ENCODE results near the gene COLEC11.

Gene COLEC11

GRCh38 chr2:3585261-3586109 is 9.4 kb upstream of the COLEC11 start:
- no peak for DNase-seq

- DNase-seq = no peak
These were observed 8.7 kb upstream of the COLEC11 start for GRCh38 chr2:3586220-3586619.

GRCh38 chr2:3587021-3587420 is 7.9 kb upstream of the COLEC11 start:
- DNase-seq = no peak

DNA sequence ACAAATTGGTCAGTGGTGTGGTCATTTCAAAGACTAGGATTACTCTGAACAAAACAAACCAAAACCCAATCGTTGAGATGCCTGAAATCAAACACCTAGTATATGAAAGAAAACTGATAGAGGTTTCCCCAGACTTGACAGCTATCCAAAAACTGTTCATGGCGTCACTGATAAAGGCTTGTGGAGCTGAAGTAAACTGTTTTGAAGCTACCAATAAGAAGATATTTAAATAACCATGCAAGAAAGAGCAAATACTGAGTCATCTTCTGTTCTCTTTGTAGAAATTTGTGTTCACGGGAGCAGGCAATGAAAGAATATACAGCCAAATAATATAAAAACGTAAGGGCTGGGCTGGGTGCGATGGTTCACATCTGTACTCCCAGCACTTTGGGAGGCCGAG is 7.5 kb upstream of the COLEC11 start:
- DNase-seq = no peak

DNA sequence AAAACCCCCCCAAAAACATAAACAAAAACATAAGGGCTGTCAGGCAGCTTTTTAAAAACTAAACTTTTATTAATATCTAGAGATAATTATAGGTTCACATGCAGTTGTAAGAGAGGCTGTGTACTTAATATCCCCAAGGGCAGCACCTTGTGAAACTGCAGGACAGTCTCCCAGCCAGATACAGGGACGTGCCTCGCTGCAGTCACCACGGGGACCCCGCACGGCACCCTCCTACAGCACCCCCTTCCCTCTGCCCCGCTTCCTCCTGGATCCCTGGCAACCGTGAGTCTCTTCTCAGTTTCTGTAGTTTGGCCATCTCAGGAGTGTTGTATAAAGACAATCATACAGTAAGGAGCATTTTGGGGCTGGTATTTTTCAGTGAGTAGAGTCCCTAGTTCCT is 6.8 kb upstream of the COLEC11 start:
- no peak for DNase-seq

GRCh38 chr2:3589086-3589485 is 5.8 kb upstream of the COLEC11 start:
- DNase-seq = no peak

- DNase-seq = no peak
These were observed 492 bp downstream of the COLEC11 start for GRCh38 chr2:3595404-3595803.

DNA sequence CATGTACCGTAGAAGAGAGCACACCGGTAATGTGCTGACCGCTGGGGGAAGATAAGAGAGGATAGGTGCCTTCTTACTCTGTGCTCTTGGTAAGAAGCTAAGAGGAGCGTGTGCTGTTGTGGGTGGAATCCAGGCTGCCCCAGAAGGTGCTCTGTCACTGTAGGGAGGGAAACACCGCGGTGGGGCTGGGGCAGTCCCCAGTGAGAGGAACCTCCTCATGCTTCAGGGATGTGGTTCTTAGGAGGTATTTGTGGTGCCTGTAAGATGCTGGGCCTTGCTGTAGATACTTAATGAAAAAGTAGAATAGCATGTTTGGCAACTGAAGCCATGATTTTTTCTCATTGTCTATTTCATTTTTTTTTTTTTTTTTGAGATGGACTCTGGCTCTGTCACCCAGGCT is 1.1 kb downstream of the COLEC11 start:
- DNase-seq = no peak

DNA sequence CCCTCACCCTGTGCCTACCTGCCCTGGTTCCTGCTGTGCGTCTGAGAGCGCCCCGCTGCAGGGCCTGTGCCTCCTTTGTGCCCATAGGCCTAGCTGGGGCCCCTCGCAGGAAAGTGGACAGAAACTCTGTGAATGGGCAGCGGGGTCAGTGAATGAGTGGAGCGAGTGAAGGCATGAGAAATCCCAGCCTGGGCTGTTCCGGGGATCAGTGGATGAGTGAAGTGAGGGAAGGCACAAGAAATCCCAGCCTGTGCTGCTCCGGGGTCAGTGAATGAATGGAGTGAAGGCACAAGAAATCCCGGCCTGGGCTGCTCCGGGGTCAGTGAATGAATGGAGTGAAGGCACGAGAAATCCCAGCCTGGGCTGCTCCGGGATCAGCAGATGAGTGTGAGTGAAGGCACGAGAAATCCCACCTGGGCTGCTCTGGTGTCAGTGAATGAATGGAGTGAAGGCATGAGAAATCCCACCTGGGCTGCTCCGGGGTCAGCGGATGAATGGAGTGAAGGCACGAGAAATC is 2.0 kb downstream of the COLEC11 start:
- DNase-seq = no peak

- no peak for DNase-seq
These were observed 2.7 kb downstream of the COLEC11 start for GRCh38 chr2:3597567-3597966.

DNA sequence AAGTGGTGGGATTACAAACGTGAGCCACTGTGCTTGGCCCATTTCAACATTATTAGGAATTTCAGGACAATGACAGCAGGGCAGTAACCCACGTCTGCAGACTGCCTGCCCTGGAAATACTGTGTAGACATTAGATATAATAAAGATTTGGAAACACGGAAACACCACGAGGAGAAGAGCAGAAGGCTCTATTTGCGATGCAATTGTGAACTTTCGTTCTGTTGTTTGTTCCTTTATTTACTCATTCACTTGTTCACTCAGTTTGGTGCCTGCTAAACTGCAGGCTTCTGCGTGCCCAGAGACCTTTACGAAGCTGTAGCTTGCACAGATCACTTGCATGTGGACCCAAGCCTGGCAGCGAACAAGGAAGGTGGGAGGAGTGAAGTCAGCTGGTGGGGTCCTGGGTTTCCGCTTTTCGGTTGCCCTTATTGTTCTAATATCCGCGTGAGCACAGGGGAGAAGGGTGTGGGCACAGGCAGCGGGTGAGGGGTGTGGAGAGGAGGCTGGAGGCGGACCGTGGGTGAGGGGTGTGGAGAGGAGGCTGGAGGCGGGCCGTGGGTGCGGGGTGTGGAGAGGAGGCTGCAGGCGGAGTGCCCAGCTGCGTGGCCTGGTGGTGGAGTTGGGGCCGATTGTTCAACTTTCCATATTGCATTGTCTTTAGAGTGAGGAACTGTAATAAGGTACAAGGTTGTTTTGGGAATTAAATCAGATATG is 3.4 kb downstream of the COLEC11 start:
- no peak for DNase-seq

- DNase-seq = no peak
These were observed 4.3 kb downstream of the COLEC11 start for GRCh38 chr2:3598912-3599854.

DNA sequence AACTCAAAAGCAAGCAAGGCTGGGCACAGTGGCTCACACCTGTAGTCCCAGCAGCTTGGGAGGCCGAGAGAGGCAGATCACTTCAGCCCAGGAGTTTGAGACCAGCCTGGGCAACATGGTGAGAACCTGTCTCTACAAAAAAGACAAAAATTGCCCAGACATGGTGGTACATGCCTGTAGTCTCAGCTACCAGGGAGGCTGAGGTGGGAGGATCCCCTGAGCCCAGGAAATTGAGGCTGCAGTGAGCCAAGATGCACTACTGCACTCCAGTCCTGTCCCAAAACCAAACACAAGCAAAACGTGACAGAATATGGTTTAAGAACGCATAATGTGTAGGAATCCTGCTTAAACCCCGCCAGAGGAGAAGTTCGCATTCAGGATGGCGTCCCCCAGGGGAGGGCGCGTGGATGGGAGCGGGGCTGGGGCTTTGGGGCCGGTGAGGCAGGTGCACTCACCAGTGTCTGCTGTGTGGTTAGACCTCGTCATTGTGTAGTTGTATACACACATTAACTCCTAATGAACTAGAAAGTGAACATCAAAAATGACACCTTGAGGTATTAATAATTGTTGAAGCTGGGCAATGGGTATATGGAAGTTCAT is 5.4 kb downstream of the COLEC11 start:
- DNase-seq = no peak

DNA sequence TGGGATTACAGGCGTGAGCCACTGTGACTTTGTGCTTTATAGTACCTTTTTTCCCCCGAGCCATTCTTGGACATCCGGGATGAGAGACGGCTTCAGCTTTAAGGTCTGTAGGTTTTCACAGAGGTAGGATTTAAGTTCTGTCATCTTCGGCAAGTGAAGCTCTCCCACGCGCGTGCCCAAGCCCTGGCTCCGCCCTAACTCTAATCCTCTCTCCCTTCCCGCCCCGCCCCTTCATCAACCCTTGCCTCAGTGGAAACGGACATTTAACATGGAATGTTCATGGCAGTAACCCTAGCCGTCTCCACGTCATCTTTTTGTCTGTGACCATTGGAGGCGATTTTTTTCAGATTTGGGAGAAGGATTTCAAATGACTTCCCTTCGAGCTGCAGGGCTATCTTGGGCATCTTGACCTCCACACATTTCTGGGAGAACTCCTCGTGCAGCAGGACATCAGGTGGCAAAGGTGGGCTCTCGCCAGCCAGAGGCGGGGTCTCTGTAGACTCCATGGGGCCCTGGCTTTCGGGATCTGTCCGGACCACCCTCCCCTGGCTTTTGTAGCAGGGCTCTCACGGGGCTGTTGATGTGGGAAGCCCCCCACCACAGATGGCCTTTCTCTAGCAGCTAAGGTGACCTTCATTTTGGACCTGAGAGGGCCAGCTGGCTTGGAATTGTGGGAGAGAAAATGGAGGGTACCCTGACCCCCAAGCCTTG is 6.8 kb downstream of the COLEC11 start:
- no peak for DNase-seq

DNA sequence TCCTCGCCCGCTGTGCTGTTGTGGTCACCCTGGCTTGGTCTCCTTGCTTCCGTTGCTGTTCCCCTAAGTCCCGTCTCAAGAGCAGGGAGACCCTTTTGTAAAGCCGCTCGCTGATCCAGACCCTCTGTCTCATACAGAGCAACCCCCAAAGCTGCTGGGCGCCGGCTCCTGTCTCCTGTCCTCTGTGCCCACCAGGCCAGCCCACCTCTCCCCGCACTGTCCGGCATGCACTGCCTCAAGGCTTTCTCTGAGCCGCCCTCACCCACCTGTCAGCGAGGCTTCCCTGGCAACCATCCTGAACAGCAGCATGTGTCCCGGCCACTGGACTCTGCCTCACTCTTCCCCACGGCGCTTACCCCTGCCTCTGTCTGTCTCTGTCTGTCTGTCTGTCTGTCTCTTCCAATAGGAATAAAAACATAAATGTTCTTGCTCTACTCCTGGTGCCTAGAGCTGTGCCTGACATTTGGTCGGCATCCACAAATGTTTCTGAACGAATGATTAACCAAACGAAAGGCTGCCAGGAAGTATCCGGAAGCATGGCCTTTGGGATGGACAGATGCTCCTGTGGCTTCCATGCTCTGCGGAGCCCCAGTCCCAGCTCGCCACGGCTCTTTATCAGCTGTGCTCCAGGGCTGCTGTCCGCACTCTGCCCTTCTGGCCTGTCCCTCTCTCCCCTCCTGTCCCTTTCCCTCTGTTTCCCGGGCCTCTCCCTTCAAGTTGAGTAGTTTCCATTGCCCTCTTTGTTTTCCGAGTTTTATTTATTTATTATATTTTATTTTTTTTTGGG is 7.8 kb downstream of the COLEC11 start:
- no peak for DNase-seq

DNA sequence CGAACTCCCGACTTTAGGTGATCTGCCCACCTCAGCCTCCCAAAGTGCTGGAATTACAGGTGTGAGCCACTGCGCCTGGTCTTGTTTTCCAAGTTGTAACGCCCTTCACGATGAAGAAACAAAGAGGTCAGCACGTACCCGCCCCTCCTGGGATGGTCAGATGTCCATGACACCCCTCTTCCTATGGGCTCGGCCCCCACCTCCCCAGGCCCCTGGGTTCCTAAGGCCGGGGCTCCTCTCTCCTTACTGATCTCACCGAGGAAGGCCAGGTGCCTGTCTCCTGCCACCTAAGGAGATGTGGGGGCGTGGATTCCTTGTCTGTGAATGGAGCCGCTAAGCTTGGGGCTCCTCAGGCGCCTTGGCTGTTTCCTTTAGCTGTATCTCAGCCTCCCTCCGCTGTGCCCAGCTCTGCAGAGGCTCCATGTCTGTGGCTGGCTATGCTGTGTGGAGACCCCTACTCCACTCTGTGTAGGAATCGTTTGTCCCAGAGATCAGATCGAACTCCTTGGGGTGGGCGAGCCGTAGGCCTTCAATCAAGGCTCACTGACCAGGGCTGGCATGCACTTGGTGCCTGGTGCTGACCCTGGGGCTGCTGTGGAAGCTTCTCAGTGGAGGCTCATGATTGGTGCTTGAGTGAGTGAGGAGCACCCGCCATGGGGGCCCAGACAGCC is 8.8 kb downstream of the COLEC11 start:
- DNase-seq = no peak

- DNase-seq = no peak
These were observed 9.4 kb downstream of the COLEC11 start for GRCh38 chr2:3604207-3604877.

GRCh38 chr2:3604991-3605961 is 10.4 kb downstream of the COLEC11 start:
- no peak for DNase-seq

GRCh38 chr2:3606028-3606369 is 11.1 kb downstream of the COLEC11 start:
- DNase-seq = no peak
